ENCODE results near the gene PANK4.

Gene PANK4

GRCh38 chr1:2561898-2562895 is 35.8 kb upstream of the PANK4 start:
- Mint-ChIP-seq H3K27me3 (no peaks in the 10 kb centered on the region), H3K36me3 (ENCODE audit: low read depth) (peaks cover 11% of the 10 kb centered on the region), H3K4me3 (no peak overlapping the region), H3K9me3 (no peaks in the 10 kb centered on the region), H3K4me1 (ENCODE audit: low read depth) (peaks cover 19% of the 10 kb centered on the region), H3K27ac (no peak overlapping the region)

GRCh38 chr1:2561446-2561845 is 35.0 kb upstream of the PANK4 start:
- Mint-ChIP-seq H3K4me1 (ENCODE audit: low read depth) (peaks cover 19% of the 10 kb centered on the region), H3K36me3 (ENCODE audit: low read depth) (peaks cover 11% of the 10 kb centered on the region), H3K4me3 (no peak overlapping the region), H3K27me3 (no peaks in the 10 kb centered on the region), H3K9me3 (no peaks in the 10 kb centered on the region), H3K27ac (peak overlapping the region; percentile 22)

GRCh38 chr1:2560299-2561073 is 34.1 kb upstream of the PANK4 start:
- peaks cover 11% of the 10 kb centered on the region for H3K36me3 Mint-ChIP-seq (ENCODE audit: low read depth)
- no peak overlapping the region for H3K4me3 Mint-ChIP-seq
- no peaks in the 10 kb centered on the region for H3K27me3 Mint-ChIP-seq
- peaks cover 25% of the 10 kb centered on the region for H3K4me1 Mint-ChIP-seq (ENCODE audit: low read depth)
- H3K27ac Mint-ChIP-seq: no peak overlapping the region
- no peaks in the 10 kb centered on the region for H3K9me3 Mint-ChIP-seq

- H3K4me1 Mint-ChIP-seq (ENCODE audit: low read depth): peaks cover 33% of the 10 kb centered on the region
- H3K9me3 Mint-ChIP-seq: no peaks in the 10 kb centered on the region
- peaks cover 11% of the 10 kb centered on the region for H3K36me3 Mint-ChIP-seq (ENCODE audit: low read depth)
- no peaks in the 10 kb centered on the region for H3K27me3 Mint-ChIP-seq
- no peak overlapping the region for H3K4me3 Mint-ChIP-seq
- H3K27ac Mint-ChIP-seq: no peak overlapping the region
Observed at GRCh38 chr1:2559509-2560298, 33.3 kb upstream of the PANK4 start.

- Mint-ChIP-seq H3K36me3 (ENCODE audit: low read depth) (peaks cover 11% of the 10 kb centered on the region), H3K4me3 (peak overlapping the region; percentile 91), H3K27me3 (no peaks in the 10 kb centered on the region), H3K4me1 (ENCODE audit: low read depth) (peaks cover 41% of the 10 kb centered on the region), H3K27ac (no peak overlapping the region), H3K9me3 (no peaks in the 10 kb centered on the region)
Observed at GRCh38 chr1:2558861-2559260, 32.5 kb upstream of the PANK4 start.

- H3K4me3 Mint-ChIP-seq: peak overlapping the region; percentile 91
- H3K36me3 Mint-ChIP-seq (ENCODE audit: low read depth): peaks cover 11% of the 10 kb centered on the region
- no peaks in the 10 kb centered on the region for H3K27me3 Mint-ChIP-seq
- H3K27ac Mint-ChIP-seq: no peak overlapping the region
- H3K4me1 Mint-ChIP-seq (ENCODE audit: low read depth): peaks cover 45% of the 10 kb centered on the region
- H3K9me3 Mint-ChIP-seq: no peaks in the 10 kb centered on the region
Observed at GRCh38 chr1:2558420-2558819, 32.0 kb upstream of the PANK4 start.

GRCh38 chr1:2557482-2558400 is 31.3 kb upstream of the PANK4 start:
- H3K4me1 Mint-ChIP-seq (ENCODE audit: low read depth): peaks cover 45% of the 10 kb centered on the region
- peak overlapping the region; percentile 91 for H3K4me3 Mint-ChIP-seq
- no peaks in the 10 kb centered on the region for H3K27me3 Mint-ChIP-seq
- peaks cover 11% of the 10 kb centered on the region for H3K36me3 Mint-ChIP-seq (ENCODE audit: low read depth)
- H3K9me3 Mint-ChIP-seq: no peaks in the 10 kb centered on the region
- H3K27ac Mint-ChIP-seq: peak overlapping the region; percentile 66

- Mint-ChIP-seq H3K27me3 (no peaks in the 10 kb centered on the region), H3K9me3 (no peaks in the 10 kb centered on the region), H3K4me1 (ENCODE audit: low read depth) (peaks cover 45% of the 10 kb centered on the region), H3K36me3 (ENCODE audit: low read depth) (peaks cover 11% of the 10 kb centered on the region), H3K27ac (peak overlapping the region; percentile 96), H3K4me3 (peak overlapping the region; percentile 91)
Observed at GRCh38 chr1:2556678-2557481, 30.5 kb upstream of the PANK4 start.

GRCh38 chr1:2556277-2556677 is 29.9 kb upstream of the PANK4 start, which contains the start of gene TNFRSF14:
Gene TNFRSF14 (plus strand): TSS chr1:2556371. CDS start chr1:2556665, 294 bp downstream.
- H3K4me1 Mint-ChIP-seq (ENCODE audit: low read depth): peaks cover 44% of the 10 kb centered on the region
- H3K9me3 Mint-ChIP-seq: no peaks in the 10 kb centered on the region
- H3K4me3 Mint-ChIP-seq: peak within 1 kb of the TSS; percentile 91
- peaks cover 9% of the 10 kb centered on the region for H3K36me3 Mint-ChIP-seq (ENCODE audit: low read depth)
- peak within 1 kb of the TSS; percentile 96 for H3K27ac Mint-ChIP-seq
- H3K27me3 Mint-ChIP-seq: no peaks in the 10 kb centered on the region

GRCh38 chr1:2555634-2556276 is 29.4 kb upstream of the PANK4 start:
- Mint-ChIP-seq H3K4me1 (ENCODE audit: low read depth) (peaks cover 46% of the 10 kb centered on the region), H3K36me3 (ENCODE audit: low read depth) (peaks cover 5% of the 10 kb centered on the region), H3K27me3 (no peaks in the 10 kb centered on the region), H3K27ac (peak overlapping the region; percentile 96), H3K9me3 (no peaks in the 10 kb centered on the region), H3K4me3 (peak overlapping the region; percentile 91)

GRCh38 chr1:2554621-2555387 is 28.4 kb upstream of the PANK4 start:
- peaks cover 5% of the 10 kb centered on the region for H3K36me3 Mint-ChIP-seq (ENCODE audit: low read depth)
- peaks cover 50% of the 10 kb centered on the region for H3K4me1 Mint-ChIP-seq (ENCODE audit: low read depth)
- H3K27me3 Mint-ChIP-seq: no peaks in the 10 kb centered on the region
- peak overlapping the region; percentile 91 for H3K4me3 Mint-ChIP-seq
- H3K9me3 Mint-ChIP-seq: no peaks in the 10 kb centered on the region
- H3K27ac Mint-ChIP-seq: peak overlapping the region; percentile 83

Measured in stimulated activated naive CD8-positive, alpha-beta T cell treated with anti-CD3 and anti-CD28 coated beads, Interleukin-15, Interleukin-2, amounts not matched to agents 100 ng/mL and 50 ng/mL, for 24 hours (primary cell).